Measurements from ENCODE around the gene EXOSC10.

- no peak for TF ChIP-seq EP300 (conservative IDR thresholded peaks at IDR 0.05; ENCODE audit: poor library complexity, severe bottlenecking)
- no peak for TF ChIP-seq POLR2AphosphoS5 (IDR thresholded peaks at IDR 0.05)
- no peak for TF ChIP-seq CTCF (IDR thresholded peaks at IDR 0.05; ENCODE audit: poor library complexity, severe bottlenecking)
- TF ChIP-seq RAD21 (conservative IDR thresholded peaks at IDR 0.05) = no peak
- TF ChIP-seq SMC3 (conservative IDR thresholded peaks at IDR 0.05; ENCODE audit: poor library complexity) = no peak
- TF ChIP-seq REST (IDR thresholded peaks at IDR 0.05; ENCODE audit: borderline replicate concordance) = no peak
- no peak for TF ChIP-seq TAF1 (IDR thresholded peaks at IDR 0.05; ENCODE audit: low read depth)
- TF ChIP-seq EZH2 (IDR thresholded peaks at IDR 0.05; ENCODE audit: borderline replicate concordance, insufficient read depth, low read length, poor library complexity, severe bottlenecking) = no peak
Measured at GRCh38 chr1:11131816-11132215, 32.1 kb upstream of the EXOSC10 start.
